GM12878 (cell line): ENCODE data around the gene USP37. TPM values are rescaled to one million over a fixed set of nuclear protein-coding genes. Genes with fewer than 3 reads are reported as not detected.
A peak's percentile ranks its signal among the peaks of the same experiment; 100 is the strongest.

Experiments
- ATAC-seq: fragments of 200-7000 bp; cut with Tn5 transposase; 3 replicates; pipeline ENCODE4 v1.9.1; 2020; ENCODE audit warnings: mild to moderate bottlenecking, moderate library complexity
- BruUV-seq: library from RNA; stranded (reverse); fragments of 400-500 nt; replicated peaks from 2 replicates; lab custom pipeline; 2021; lab: Mats Ljungman, UMichigan
- CTCF ChIA-PET: fragments of 300-600 bp; sonication (Branson Sonifier 250); formaldehyde crosslinking; extraction: SDS; loops from one replicate; lab custom pipeline; 2021; ENCODE audit warnings: inconsistent platforms; lab: Yijun Ruan, JAX
- POLR2A ChIA-PET: fragments of 350-600 bp; formaldehyde crosslinking; extraction: SDS; loops from one replicate; lab custom pipeline; 2021; ENCODE audit warnings: inconsistent platforms; lab: Charles Lee
- RAD21 ChIA-PET: fragments of 300-600 bp; sonication (Branson Sonifier 250); formaldehyde crosslinking; loops from one replicate; lab custom pipeline; 2023; ENCODE audit warnings: antibody characterized with exemption; ENCODE audit not compliant: unreplicated experiment; lab: Charles Lee
- SMC1A ChIA-PET: fragments of 300-600 bp; sonication (Branson Sonifier 250); formaldehyde crosslinking; loops from one replicate; lab custom pipeline; 2023; ENCODE audit not compliant: unreplicated experiment, uncharacterized antibody; lab: Charles Lee
- DNase-seq: peaks from one replicate; pipeline ENCODE4 v3.0.0-alpha.2; 2011; ENCODE audit warnings: low read depth, low spot score
- FAIRE-seq: peaks from 3 replicates; lab custom pipeline; 2011; peaks lifted over from hg19 to GRCh38; lab: Jason Lieb, UNC
- H2AFZ ChIP-seq: 2 replicates; pipeline ENCODE4 v1.6.0; 2011; ENCODE audit warnings: low read depth, low read length, control low read depth; ENCODE audit not compliant: control insufficient read depth
- H3K27ac ChIP-seq: 2 replicates; pipeline ENCODE4 v1.5.1; 2011; ENCODE audit warnings: control low read depth; ENCODE audit not compliant: control insufficient read depth, insufficient read depth
- H3K27me3 ChIP-seq, 2 experiments: replicated peaks in 1 of 2; 2 replicates each; pipeline versions ENCODE4 v1.6.0 to v1.6.1; 2011; ENCODE audit warnings: low read length in 1 of 2; ENCODE audit not compliant: control insufficient read depth in 2 of 2, insufficient read depth in 2 of 2
- H3K36me3 ChIP-seq, 2 experiments: 2 replicates each; pipeline ENCODE4 v1.5.1; 2011; ENCODE audit warnings: low read length in 1 of 2; ENCODE audit not compliant: control insufficient read depth in 2 of 2, insufficient read depth in 2 of 2
- H3K4me1 ChIP-seq: 2 replicates; pipeline ENCODE4 v1.6.1; 2011; ENCODE audit warnings: mild to moderate bottlenecking, low read length, moderate library complexity, mixed read lengths; ENCODE audit not compliant: control insufficient read depth, insufficient read depth
- H3K4me2 ChIP-seq: 2 replicates; pipeline ENCODE4 v1.6.0; 2011; ENCODE audit warnings: control low read depth; ENCODE audit not compliant: control insufficient read depth, insufficient read depth
- H3K4me3 ChIP-seq: fragments of 200-600 bp; sonication (generic); 2 replicates; pipeline ENCODE4 v1.5.1; 2016
- H3K79me2 ChIP-seq: 2 replicates; pipeline ENCODE4 v1.6.0; 2011; ENCODE audit warnings: low read length; ENCODE audit not compliant: control insufficient read depth, insufficient read depth
- H3K9ac ChIP-seq: 2 replicates; pipeline ENCODE4 v1.8.0; 2011; ENCODE audit warnings: low read length, control low read depth, mixed read lengths; ENCODE audit not compliant: control insufficient read depth, insufficient read depth
- H3K9me3 ChIP-seq: replicated peaks from 3 replicates; pipeline ENCODE4 v1.5.1; 2011; ENCODE audit warnings: mild to moderate bottlenecking, low read length; ENCODE audit not compliant: control insufficient read depth, insufficient read depth
- H4K20me1 ChIP-seq: 2 replicates; pipeline ENCODE4 v1.6.0; 2011; ENCODE audit not compliant: control insufficient read depth, insufficient read depth
- BCL3 ChIP-seq: IDR thresholded peaks from 2 replicates; pipeline ENCODE4 v1.6.1; 2011; ENCODE audit warnings: borderline replicate concordance, low read depth, mild to moderate bottlenecking, moderate library complexity, low read length; ENCODE audit not compliant: insufficient read depth, poor library complexity, severe bottlenecking
- CBFB ChIP-seq: IDR thresholded peaks from 2 replicates; pipeline ENCODE4 v1.6.1; 2016; ENCODE audit warnings: antibody characterized with exemption, low read depth
- CBX5 ChIP-seq: sonication (generic); IDR thresholded peaks from 2 replicates; pipeline ENCODE4 v1.6.1; 2016; ENCODE audit warnings: low read depth, moderate library complexity, mild to moderate bottlenecking, inconsistent platforms
- E2F8 ChIP-seq: fragments of 450-650 bp; IDR thresholded peaks from 2 replicates; pipeline ENCODE4 v1.6.1; 2018; ENCODE audit warnings: mild to moderate bottlenecking, low read depth, moderate library complexity; ENCODE audit not compliant: partially characterized antibody
- ELK1 ChIP-seq: IDR thresholded peaks from 2 replicates; pipeline ENCODE4 v1.6.1; 2012; ENCODE audit warnings: low read depth, low read length, improper control_type of control experiment
- ETV6 ChIP-seq, 2 experiments: fragments of 450-650 bp in 1 of 2; IDR thresholded peaks in 1 of 2; conservative IDR thresholded peaks in 1 of 2; 2 replicates each; pipeline ENCODE4 v1.6.1; 2014; ENCODE audit warnings: antibody characterized with exemption in 1 of 2, borderline replicate concordance in 1 of 2, low read depth in 1 of 2, mild to moderate bottlenecking in 1 of 2, moderate library complexity in 1 of 2
- FOXK2 ChIP-seq: fragments of 450-650 bp; IDR thresholded peaks from 2 replicates; pipeline ENCODE4 v1.6.1; 2017; ENCODE audit warnings: mild to moderate bottlenecking, moderate library complexity
- GATAD2B ChIP-seq: fragments of 450-650 bp; conservative IDR thresholded peaks from 2 replicates; pipeline ENCODE4 v1.6.1; 2017; ENCODE audit warnings: low read depth, mild to moderate bottlenecking, moderate library complexity
- MTA2 ChIP-seq: fragments of 450-650 bp; IDR thresholded peaks from 2 replicates; pipeline ENCODE4 v1.6.1; 2016; ENCODE audit warnings: low read depth, mild to moderate bottlenecking, moderate library complexity
- NFYB ChIP-seq: IDR thresholded peaks from 2 replicates; pipeline ENCODE4 v1.6.1; 2011; ENCODE audit warnings: low read depth, mild to moderate bottlenecking, low read length, improper control_type of control experiment, moderate library complexity; ENCODE audit not compliant: insufficient read depth
- NR2C1 ChIP-seq: fragments of 450-650 bp; IDR thresholded peaks from 2 replicates; pipeline ENCODE4 v1.6.1; 2017; ENCODE audit warnings: antibody characterized with exemption, mild to moderate bottlenecking, moderate library complexity
- SMC3 ChIP-seq: IDR thresholded peaks from 2 replicates; pipeline ENCODE4 v1.6.1; 2011; ENCODE audit warnings: low read length, improper control_type of control experiment, borderline replicate concordance
- ZBED1 ChIP-seq: IDR thresholded peaks from 2 replicates; pipeline ENCODE4 v1.6.1; 2016; ENCODE audit warnings: borderline replicate concordance
- in situ Hi-C: fragments of 300-500 bp; cut with MboI; formaldehyde crosslinking; loops from 9 replicates; pipeline ENCODE4 v1.14.3; 2018; ENCODE audit warnings: mixed read lengths
- intact Hi-C: fragments of 100-400 bp; cut with micrococcal nuclease; formaldehyde crosslinking; loops from one replicate; pipeline ENCODE4 v1.14.2; 2022; ENCODE audit not compliant: unreplicated experiment
- polyA plus RNA-seq, 11 experiments: library from polyadenylated mRNA; depleted of rRNA in 4 of 11; unstranded in 6 of 11; stranded (reverse) in 5 of 11; fragments of >200 nt; fragmentation: Nextera tagmentation in 4 of 11; fragmentation: Illumina TruSeq in 1 of 11; extraction: Ambion mirVana in 4 of 11; extraction: Trizol in 1 of 11; gene quantifications; 1 replicate in 1 of 11; 2 replicates in 10 of 11; pipeline versions ENCODE4 v1.2.1 to v1.2.3, GENCODE V29; 2011 to 2016; ENCODE audit warnings: inconsistent platforms in 2 of 11, missing spikeins in 2 of 11, low read depth in 1 of 11
- total RNA-seq, 4 experiments: library from RNA; depleted of rRNA in 3 of 4; stranded (reverse); fragments of >200 nt in 3 of 4; fragmentation: Illumina TruSeq in 1 of 4; extraction: Trizol in 1 of 4; gene quantifications; 2 replicates each; pipeline versions ENCODE4 v1.2.1 to v1.2.3, GENCODE V29; 2013 to 2021
- TF ChIP-seq, protein P1 (sequence below): fragments of 450-650 bp; IDR thresholded peaks from 2 replicates; pipeline ENCODE4 v1.6.1; 2018; ENCODE audit warnings: borderline replicate concordance, mild to moderate bottlenecking; ENCODE audit not compliant: partially characterized antibody

USP37 gene
- total and polyA plus RNA-seq, 10 of the 15 experiments (the other 5 are each of a cell fraction or from before 2014, with no cell fraction given), result 2.8 to 16.0 (median 10.4) TPM

DNA sequence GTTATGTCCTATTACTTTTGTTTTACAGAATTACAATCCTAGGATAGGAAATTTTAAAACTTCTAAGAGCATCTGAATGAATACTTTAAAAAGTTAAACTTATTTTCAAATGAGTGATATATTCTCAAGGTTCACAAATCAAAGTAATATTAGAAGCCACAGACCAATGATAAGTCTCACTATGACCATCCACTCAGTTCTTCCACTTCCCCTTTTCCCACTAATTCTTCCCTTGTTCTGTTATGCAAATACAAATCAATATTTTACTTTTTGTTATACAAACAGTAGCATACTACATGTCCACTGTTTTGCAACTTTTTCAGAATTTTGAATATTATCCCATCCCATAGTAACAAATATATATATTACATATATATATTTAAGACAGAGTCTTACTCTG lies 20.2 kb downstream of the USP37 start (continued):
- TF ChIP-seq BCL3, result no peak

GRCh38 chr2:218547511-218547910 lies 20.6 kb downstream of the USP37 start:
- H3K27ac ChIP-seq, result peak overlapping the region; percentile 48; the same call in 1 of the 2 replicates
- in situ Hi-C loops (no loop called here), intact Hi-C loops (no loop called here)
- ChIA-PET SMC1A (interaction anchor here (0.7 to 1.6 kb wide), 3 partner anchors 14 to 60 kb away, joined by 3 to 8 read pairs (median 5); partner anchors contain the start of gene PLCD4), POLR2A (interaction anchor here (1.0 kb wide), 1 partner anchor 23 kb away, joined by 5 read pairs; no protein-coding TSS in a partner anchor), CTCF (interaction anchor here (0.7 to 1.9 kb wide), 6 partner anchors 10 to 304 kb away, joined by 3 to 6 read pairs (median 4); no protein-coding TSS in a partner anchor), RAD21 (interaction anchor here (1.2 to 1.4 kb wide), 2 partner anchors 10 to 14 kb away, joined by 3 read pairs; no protein-coding TSS in a partner anchor)
- no peaks in the 10 kb centered on the region; the same call in 1 of the 2 replicates for H3K4me1 ChIP-seq
- no peaks in the 10 kb centered on the region for H3K27me3 ChIP-seq
- H4K20me1 ChIP-seq, result no peaks in the 10 kb centered on the region
- peaks cover 2 to 31% of the 10 kb centered on the region in 2 experiments for H3K36me3 ChIP-seq
- H3K9me3 ChIP-seq, result no peaks in the 10 kb centered on the region
- H3K4me3 ChIP-seq, result no peak overlapping the region
- H3K79me2 ChIP-seq, result no peaks in the 10 kb centered on the region
- no TSS peak for BruUV-seq
- H3K9ac ChIP-seq, result no peak overlapping the region
- H3K4me2 ChIP-seq, result peak overlapping the region; percentile 33; the same call in 1 of the 2 replicates
- FAIRE-seq, result peak; percentile 88
- H2AFZ ChIP-seq, result no peak overlapping the region
- ATAC-seq, result peak; percentile 40
- no peak for DNase-seq
- TF ChIP-seq E2F8, result no peak
- TF ChIP-seq NR2C1, result no peak
- no peak for TF ChIP-seq GATAD2B
- TF ChIP-seq, protein P1, sequence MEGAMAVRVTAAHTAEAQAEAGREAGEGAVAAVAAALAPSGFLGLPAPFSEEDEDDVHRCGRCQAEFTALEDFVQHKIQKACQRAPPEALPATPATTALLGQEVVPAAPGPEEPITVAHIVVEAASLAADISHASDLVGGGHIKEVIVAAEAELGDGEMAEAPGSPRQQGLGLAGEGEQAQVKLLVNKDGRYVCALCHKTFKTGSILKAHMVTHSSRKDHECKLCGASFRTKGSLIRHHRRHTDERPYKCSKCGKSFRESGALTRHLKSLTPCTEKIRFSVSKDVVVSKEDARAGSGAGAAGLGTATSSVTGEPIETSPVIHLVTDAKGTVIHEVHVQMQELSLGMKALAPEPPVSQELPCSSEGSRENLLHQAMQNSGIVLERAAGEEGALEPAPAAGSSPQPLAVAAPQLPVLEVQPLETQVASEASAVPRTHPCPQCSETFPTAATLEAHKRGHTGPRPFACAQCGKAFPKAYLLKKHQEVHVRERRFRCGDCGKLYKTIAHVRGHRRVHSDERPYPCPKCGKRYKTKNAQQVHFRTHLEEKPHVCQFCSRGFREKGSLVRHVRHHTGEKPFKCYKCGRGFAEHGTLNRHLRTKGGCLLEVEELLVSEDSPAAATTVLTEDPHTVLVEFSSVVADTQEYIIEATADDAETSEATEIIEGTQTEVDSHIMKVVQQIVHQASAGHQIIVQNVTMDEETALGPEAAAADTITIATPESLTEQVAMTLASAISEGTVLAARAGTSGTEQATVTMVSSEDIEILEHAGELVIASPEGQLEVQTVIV, result no peak
- TF ChIP-seq ZBED1, result no peak
- TF ChIP-seq NFYB, result no peak
- TF ChIP-seq MTA2, result no peak
- TF ChIP-seq ETV6 (conservative IDR thresholded peaks at IDR 0.05 in 1 of 2, IDR thresholded peaks at IDR 0.05 in 1 of 2; ENCODE audit: borderline replicate concordance in 1 of 2, low read depth in 1 of 2), result no peak
- TF ChIP-seq SMC3, result no peak
- no peak for TF ChIP-seq FOXK2
- TF ChIP-seq CBFB, result no peak
- TF ChIP-seq ELK1, result no peak
- TF ChIP-seq CBX5, result no peak
